HG03432 (cell line): Measurements from ENCODE around the gene POP5.
"Not testable (repeated sequence)": the region's sequence is repeated elsewhere in the genome, so short reads cannot be mapped to it uniquely, and the experiment has no call there.

Source experiments
- ATAC-seq: cut with Tn5 transposase; IDR thresholded peaks from one replicate; pipeline ENCODE4 v1.9.1; 2021; ENCODE audit warnings: mild to moderate bottlenecking, moderate library complexity; ENCODE audit not compliant: unreplicated experiment

POP5 gene, protein sequence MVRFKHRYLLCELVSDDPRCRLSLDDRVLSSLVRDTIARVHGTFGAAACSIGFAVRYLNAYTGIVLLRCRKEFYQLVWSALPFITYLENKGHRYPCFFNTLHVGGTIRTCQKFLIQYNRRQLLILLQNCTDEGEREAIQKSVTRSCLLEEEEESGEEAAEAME

DNA sequence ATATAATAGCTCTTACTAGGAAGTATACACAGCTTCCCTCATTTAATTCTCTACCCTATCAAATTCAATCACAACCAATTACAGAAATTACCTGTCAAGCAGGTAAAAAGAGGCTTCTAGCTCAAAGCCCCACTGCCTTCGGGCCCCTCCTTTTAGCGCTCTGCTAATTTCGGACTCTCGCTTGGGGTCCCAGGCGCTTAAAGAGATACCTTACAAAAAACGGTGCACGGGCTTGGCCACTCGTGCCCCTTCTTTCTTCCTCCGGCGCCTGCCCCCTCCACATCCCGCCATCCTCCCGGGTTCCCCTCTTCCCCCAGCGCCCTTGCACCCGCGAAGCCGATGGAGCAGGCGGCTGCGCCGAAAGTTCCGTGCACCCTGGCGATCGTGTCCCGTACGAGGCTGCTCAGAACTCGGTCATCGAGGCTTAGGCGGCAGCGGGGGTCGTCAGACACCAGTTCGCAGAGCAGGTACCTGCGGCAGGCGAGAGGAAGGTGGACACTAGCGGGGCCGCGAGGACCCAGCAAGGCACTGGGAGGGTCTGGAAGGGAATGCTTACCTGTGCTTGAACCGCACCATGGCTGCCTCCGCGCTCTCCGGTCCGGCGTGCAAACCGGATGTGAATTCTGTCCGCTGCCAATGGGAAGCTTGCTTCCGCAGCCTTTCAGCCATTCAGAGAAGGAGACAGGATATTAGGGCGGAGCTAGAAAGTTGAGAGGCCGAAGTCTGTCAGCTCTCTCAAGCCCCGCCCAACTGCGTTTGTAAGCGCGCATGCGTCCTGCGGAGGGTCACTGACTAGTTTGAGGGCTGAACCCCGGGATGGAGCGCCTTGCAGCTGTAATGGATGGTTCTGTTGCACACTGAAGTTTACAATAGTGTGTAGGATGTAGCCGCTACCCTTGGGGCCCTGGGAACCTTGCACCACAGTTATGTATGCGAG, at the start of gene POP5:
Gene POP5 (minus strand): TSS at position 616 of the 937 bp plus-strand sequence. CDS start 40 bp downstream, at position 576.
- ATAC-seq, result peak; percentile 88

DNA sequence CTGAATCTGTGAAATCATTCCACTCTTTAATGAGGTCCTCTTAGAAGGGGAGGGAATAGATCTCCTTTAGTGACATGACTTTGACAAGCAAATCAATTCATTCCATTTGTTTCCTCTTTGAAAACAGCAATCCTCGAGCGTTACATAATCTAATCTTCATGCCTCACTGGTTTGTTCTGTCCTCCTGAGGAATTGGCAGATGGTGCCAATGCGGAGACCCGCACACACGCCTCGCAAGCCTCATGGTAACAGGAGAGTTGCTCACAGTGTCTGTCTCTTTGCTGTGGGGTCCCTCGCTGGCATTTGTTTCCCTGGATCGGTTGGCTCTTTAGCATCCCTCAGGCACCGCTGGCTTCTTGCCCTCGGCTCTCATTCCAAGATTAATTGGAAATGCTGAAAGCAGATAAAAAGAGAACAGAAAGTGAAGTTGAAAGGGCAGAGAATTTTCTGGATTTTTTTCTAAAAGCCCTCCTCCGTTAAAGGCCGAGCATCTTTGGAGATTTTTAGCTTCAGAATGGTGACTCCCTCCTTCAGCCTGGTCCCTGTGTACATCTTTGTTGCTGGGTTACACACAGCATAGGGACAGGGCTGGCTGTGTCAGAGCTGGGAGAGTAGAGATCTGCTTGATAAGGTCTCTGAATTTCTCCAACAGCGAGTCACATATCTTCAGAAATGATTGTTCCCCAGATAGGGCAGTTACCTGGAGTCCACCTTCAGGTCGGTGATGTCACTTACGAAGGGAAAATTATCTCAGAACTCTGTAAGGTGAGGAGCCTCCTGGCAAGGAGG, 49.1 kb upstream of the POP5 start:
- ATAC-seq, result no peak

GRCh38 chr12:120628919-120629318, 47.7 kb upstream of the POP5 start:
- ATAC-seq, result no peak

DNA sequence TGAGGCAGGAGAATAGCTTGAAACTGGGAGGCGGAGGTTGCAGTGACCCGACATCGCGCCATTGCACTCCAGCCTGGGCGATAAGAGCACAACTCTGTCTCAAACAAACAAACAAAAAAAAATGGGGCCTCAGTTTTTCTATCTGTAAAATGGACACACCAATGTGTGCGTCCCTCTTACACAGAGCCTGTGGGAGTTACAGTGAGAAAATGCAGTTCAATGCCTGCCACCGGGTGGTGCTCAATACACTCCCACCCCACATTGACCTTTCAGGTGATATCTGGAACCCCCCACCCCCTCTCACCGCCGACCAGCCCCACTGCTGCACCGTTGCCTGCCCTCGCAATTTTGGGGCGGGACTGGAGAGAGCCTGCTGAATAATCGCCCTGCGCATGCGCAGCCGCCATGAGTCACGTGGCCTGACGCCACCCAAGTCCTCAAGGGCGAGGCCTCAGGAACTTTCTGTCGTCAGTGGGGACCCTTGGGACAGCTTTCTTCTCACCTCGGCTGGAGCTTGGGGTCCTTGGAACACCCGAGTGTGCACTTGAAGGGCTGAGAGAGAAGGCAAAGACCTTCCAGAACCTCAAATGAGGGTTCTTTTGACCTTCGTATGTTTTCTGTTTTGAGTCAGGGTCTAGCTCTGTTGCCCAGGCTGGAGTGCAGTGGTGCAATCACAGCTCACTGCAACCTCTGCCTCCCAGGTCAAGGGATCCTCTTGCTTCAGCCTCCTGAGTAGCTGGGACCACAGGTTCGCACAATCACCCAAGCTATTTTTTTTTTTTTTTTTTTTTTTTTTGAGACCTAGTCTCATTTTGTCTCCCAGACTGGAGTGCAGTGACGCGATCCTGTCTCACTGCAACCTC, 44.6 kb upstream of the POP5 start:
- no peak for ATAC-seq

GRCh38 chr12:120620624-120621023, 39.4 kb upstream of the POP5 start:
- no peak for ATAC-seq

- no peak for ATAC-seq
Measured at GRCh38 chr12:120618954-120619615, 37.9 kb upstream of the POP5 start.

DNA sequence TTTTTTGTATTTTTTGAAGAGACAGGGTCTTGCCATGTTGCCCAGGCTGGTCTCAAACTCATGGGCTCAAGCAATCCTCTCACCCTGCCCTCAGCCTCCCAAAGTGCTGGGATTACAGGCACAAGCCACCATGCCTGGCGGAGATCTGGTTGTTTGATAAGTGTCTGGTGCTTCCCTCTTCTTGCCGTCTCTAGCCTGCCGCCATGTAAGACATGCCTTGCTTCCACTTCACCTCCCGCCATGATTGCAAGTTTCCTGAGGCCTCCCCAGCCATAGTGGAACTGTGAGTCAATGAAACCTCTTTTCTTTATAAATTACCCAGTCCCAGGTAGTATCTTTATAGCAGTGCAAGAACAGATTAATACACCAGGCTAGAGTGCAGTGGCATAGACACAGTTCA, 36.6 kb upstream of the POP5 start:
- not testable (repeated sequence) for ATAC-seq

GRCh38 chr12:120617193-120617592, 36.0 kb upstream of the POP5 start:
- not testable (repeated sequence) for ATAC-seq

- no peak for ATAC-seq
Measured at GRCh38 chr12:120614848-120615247, 33.6 kb upstream of the POP5 start.

GRCh38 chr12:120611534-120611933, 30.3 kb upstream of the POP5 start:
- not testable (repeated sequence) for ATAC-seq

- no peak for ATAC-seq
Measured at GRCh38 chr12:120610560-120610959, 29.4 kb upstream of the POP5 start.

DNA sequence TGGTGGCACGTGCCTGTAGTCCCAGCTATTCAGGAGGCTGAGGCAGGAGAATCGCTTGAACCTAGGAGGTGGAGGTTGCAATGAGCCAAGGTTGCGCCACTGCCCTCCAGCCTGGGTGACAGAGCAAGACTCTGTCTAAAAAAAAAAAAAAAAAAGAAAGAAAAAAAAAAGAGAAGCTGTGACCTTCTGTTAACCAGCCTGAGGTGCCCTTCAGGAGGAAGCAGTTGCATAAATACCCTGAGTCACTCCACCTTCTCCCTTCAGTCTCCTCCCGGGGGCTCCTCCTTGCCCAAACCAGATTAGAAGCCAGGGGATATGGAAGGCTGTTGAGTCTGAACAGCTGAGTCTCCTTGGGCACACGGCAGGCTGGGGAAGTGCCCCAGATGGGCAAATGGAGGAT, 21.2 kb upstream of the POP5 start:
- not testable (repeated sequence) for ATAC-seq

DNA sequence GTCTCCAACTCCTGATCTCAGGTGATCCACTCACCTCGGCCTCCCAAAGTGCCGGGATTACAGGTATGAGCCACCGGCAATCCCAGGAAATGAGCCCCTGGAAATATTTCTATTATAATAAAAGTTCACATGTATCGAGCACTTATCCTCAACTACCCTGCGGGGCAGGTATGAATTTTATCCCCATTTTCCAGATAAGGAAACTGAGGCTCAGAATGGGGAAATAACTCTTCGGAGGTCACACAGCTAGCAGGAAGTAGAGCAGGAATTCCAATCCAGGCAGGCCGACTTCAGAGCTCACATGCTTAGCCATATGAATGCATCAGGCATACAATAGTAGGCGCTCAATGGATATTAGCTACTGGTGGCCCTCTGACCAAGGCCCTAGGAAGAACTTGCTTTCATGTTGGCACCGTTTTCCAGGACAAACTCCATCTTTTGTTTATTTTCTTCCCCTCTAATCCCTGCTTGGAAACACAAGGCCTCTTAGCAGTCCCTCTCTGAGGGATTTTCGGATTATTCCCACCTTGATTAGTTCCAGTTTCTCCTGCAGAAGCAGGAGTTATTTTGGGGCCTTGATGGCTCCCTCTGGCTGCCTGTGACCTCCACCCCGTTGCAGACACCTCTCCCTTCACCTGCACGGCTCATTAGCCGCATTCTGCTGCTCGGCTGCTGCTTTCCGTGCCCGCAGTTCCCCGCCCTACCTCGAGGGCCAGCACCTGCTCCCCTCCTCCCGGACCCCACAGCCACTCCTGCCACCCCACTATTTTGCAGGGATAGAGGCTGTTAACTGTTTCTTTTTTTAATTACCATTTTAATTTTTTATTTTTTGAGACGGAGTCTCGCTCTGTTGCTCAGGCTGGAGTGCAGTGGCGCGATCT, 18.7 kb upstream of the POP5 start:
- no peak for ATAC-seq

- ATAC-seq, result peak; percentile 45
Measured at GRCh38 chr12:120598674-120599463, 17.7 kb upstream of the POP5 start.

GRCh38 chr12:120597861-120598260, 16.7 kb upstream of the POP5 start:
- no peak for ATAC-seq

GRCh38 chr12:120596901-120597300, 15.7 kb upstream of the POP5 start:
- ATAC-seq, result no peak

GRCh38 chr12:120592121-120593049, 11.2 kb upstream of the POP5 start:
- ATAC-seq, result no peak
